ENCODE data around the gene STARD8. TPM values are rescaled to one million over a fixed set of nuclear protein-coding genes. Genes with fewer than 3 reads are reported as not detected.

The STARD8 gene
- total RNA-seq, 6 experiments from 2014 or later = 1.9 to 3.6 (median 3.0) TPM

DNA sequence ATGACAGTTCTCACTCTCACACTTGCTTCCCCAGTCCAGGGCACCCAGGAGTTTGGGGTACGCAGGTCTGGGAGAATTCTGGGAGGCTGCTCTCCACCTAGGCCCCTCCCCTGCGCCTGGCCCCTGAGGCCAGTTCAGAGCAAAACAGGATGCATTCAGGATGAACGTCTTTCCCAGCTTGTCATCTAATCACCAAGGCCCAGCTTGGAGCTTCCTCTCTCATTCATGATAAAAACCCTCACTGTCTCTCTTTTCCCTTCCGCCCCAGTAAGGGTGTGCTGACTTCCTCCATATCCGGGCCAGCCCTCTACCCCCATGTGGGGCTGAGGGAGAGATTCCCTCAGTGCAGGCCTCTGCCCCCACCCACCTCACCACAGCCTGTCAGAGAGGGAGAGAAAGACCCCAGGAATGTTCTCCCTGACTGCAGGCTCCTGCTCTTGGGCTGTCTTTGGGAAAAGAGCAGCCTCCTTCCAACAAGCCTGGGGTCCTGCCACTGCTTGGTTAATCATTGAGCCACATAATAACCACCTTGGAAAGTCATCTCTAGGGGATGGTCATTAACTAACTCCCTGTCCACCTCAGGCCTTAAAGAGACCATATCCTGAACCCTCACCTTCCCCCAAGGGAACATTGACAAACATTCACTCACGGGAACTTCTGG, 50.1 kb downstream of the STARD8 start:
- Mint-ChIP-seq H3K4me1 (ENCODE audit: low read depth) (peaks cover 53% of the 10 kb centered on the region), H3K27me3 (ENCODE audit: insufficient read depth) (peaks cover 4% of the 10 kb centered on the region), H3K27ac (peak overlapping the region; percentile 26; the same call in 1 of the 2 replicates), H3K36me3 (ENCODE audit: low read depth) (no peaks in the 10 kb centered on the region), H3K9me3 (no peaks in the 10 kb centered on the region), H3K4me3 (no peak overlapping the region)
- DNase-seq = no peak
- TF ChIP-seq, protein P1, sequence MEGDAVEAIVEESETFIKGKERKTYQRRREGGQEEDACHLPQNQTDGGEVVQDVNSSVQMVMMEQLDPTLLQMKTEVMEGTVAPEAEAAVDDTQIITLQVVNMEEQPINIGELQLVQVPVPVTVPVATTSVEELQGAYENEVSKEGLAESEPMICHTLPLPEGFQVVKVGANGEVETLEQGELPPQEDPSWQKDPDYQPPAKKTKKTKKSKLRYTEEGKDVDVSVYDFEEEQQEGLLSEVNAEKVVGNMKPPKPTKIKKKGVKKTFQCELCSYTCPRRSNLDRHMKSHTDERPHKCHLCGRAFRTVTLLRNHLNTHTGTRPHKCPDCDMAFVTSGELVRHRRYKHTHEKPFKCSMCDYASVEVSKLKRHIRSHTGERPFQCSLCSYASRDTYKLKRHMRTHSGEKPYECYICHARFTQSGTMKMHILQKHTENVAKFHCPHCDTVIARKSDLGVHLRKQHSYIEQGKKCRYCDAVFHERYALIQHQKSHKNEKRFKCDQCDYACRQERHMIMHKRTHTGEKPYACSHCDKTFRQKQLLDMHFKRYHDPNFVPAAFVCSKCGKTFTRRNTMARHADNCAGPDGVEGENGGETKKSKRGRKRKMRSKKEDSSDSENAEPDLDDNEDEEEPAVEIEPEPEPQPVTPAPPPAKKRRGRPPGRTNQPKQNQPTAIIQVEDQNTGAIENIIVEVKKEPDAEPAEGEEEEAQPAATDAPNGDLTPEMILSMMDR (IDR thresholded peaks at IDR 0.05) = no peak

- H3K36me3 Mint-ChIP-seq (ENCODE audit: low read depth) = no peaks in the 10 kb centered on the region
- H3K4me1 Mint-ChIP-seq (ENCODE audit: low read depth) = peaks cover 51% of the 10 kb centered on the region
- TF ChIP-seq, protein P1 (IDR thresholded peaks at IDR 0.05) = no peak; the same call in 1 of the 2 replicates
- H3K4me3 Mint-ChIP-seq = no peak overlapping the region
- no peaks in the 10 kb centered on the region; the same call in 1 of the 2 replicates for H3K27me3 Mint-ChIP-seq (ENCODE audit: insufficient read depth)
- no peak for DNase-seq
- 0 out of 2 replicates have a peak overlapping the region, but pooled peaks have one; percentile 31 for H3K27ac Mint-ChIP-seq
- no peaks in the 10 kb centered on the region for H3K9me3 Mint-ChIP-seq
Observed at GRCh38 chrX:68698942-68699341, 51.5 kb downstream of the STARD8 start.

GRCh38 chrX:68699960-68700746, 52.7 kb downstream of the STARD8 start:
- H3K9me3 Mint-ChIP-seq = no peaks in the 10 kb centered on the region
- DNase-seq = peak; percentile 43
- no peaks in the 10 kb centered on the region for H3K36me3 Mint-ChIP-seq (ENCODE audit: low read depth)
- H3K27ac Mint-ChIP-seq = peak overlapping the region; percentile 97
- no peaks in the 10 kb centered on the region; the same call in 1 of the 2 replicates for H3K27me3 Mint-ChIP-seq (ENCODE audit: insufficient read depth)
- peaks cover 41% of the 10 kb centered on the region for H3K4me1 Mint-ChIP-seq (ENCODE audit: low read depth)
- TF ChIP-seq, protein P1 (IDR thresholded peaks at IDR 0.05) = no peak
- peak overlapping the region; percentile 70; the same call in 1 of the 2 replicates for H3K4me3 Mint-ChIP-seq

DNA sequence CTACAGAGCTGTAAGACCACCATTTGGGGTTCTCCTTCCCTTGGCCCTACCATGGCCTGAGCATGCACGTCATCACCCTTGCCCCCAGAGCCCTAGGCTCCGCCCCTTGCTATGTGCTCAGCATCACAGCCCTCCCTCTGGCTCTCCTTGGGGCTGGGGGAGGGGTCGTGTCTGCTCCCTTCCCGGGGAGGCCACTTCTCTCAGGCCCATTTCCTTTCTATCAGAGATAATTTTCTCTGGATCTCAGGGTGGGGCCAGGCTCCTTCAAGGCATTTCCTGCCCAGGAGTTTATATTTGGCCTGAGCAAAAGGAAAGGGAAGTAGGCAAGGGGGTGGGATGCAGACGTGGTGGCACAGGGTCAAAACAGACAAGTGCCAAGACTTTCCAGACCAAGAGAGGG, 55.9 kb downstream of the STARD8 start:
- Mint-ChIP-seq H3K27me3 (ENCODE audit: insufficient read depth) (no peaks in the 10 kb centered on the region; the same call in 1 of the 2 replicates), H3K9me3 (no peaks in the 10 kb centered on the region), H3K36me3 (ENCODE audit: low read depth) (no peaks in the 10 kb centered on the region), H3K4me3 (no peak overlapping the region), H3K4me1 (ENCODE audit: low read depth) (peaks cover 18% of the 10 kb centered on the region), H3K27ac (no peak overlapping the region)
- no peak for DNase-seq
- TF ChIP-seq, protein P1 (IDR thresholded peaks at IDR 0.05) = no peak

GRCh38 chrX:68703846-68704245, 56.4 kb downstream of the STARD8 start:
- no peak overlapping the region for H3K27ac Mint-ChIP-seq

More at GRCh38 chrX:68703846-68704245, 56.4 kb downstream of the STARD8 start:
- TF ChIP-seq, protein P1 (IDR thresholded peaks at IDR 0.05) = no peak
- DNase-seq = no peak
- Mint-ChIP-seq H3K36me3 (ENCODE audit: low read depth) (no peaks in the 10 kb centered on the region), H3K9me3 (no peaks in the 10 kb centered on the region), H3K4me1 (ENCODE audit: low read depth) (peaks cover 18% of the 10 kb centered on the region), H3K4me3 (no peak overlapping the region), H3K27me3 (ENCODE audit: insufficient read depth) (no peaks in the 10 kb centered on the region; the same call in 1 of the 2 replicates)

All from HFFc6 (cell line).